Esophagus squamous epithelium (tissue), 4 donors: Measurements from ENCODE around the gene SLC44A4.

Experiments
- CTCF ChIP-seq, 6 experiments: fragments of 450-650 bp in 4 of 6; fragments of 200-600 bp in 2 of 6; sonication (generic) in 2 of 6; IDR thresholded peaks; one replicate each; pipeline ENCODE4 v1.5.1; 2016 to 2019; ENCODE audit warnings: antibody characterized with exemption in 6 of 6, mild to moderate bottlenecking in 4 of 6, moderate library complexity in 4 of 6
- POLR2A ChIP-seq, 4 donors: fragments of 450-650 bp; IDR thresholded peaks; one replicate each; pipeline ENCODE4 v1.6.1; 2017; ENCODE audit warnings: antibody characterized with exemption in 4 of 4, mild to moderate bottlenecking in 4 of 4, moderate library complexity in 3 of 4

- TF ChIP-seq CTCF (IDR thresholded peaks at IDR 0.05) (no peak), POLR2A (IDR thresholded peaks at IDR 0.05) (no peak)
These were observed 5.8 kb upstream of the SLC44A4 start for GRCh38 chr6:31884528-31885035.
